Measurements from ENCODE around the gene B3GALT4.

The B3GALT4 gene

GRCh38 chr6:33315793-33316602 is 39.1 kb downstream of the B3GALT4 start:
- DNase-seq, result no peak

GRCh38 chr6:33316603-33317418 is 39.9 kb downstream of the B3GALT4 start:
- DNase-seq, result no peak

GRCh38 chr6:33317419-33317668 is 40.4 kb downstream of the B3GALT4 start:
- DNase-seq, result no peak

GRCh38 chr6:33317669-33318425 is 40.9 kb downstream of the B3GALT4 start, which contains the start of gene ZBTB22:
Gene ZBTB22, minus strand, starts transcription at chr6:33317744. Its CDS starts 828 bp downstream, at chr6:33316916.
- peak; percentile 93 for DNase-seq

GRCh38 chr6:33318426-33319073 is 41.6 kb downstream of the B3GALT4 start:
- DNase-seq, result no peak

- no peak for DNase-seq
Observed at GRCh38 chr6:33319939-33320314, 43.0 kb downstream of the B3GALT4 start.

- DNase-seq, result no peak
Observed at GRCh38 chr6:33320315-33321181, 43.6 kb downstream of the B3GALT4 start.

- DNase-seq, result no peak
Observed at GRCh38 chr6:33321227-33321626, 44.3 kb downstream of the B3GALT4 start.

- DNase-seq, result peak; percentile 28
Observed at GRCh38 chr6:33323623-33323948, 46.7 kb downstream of the B3GALT4 start.

GRCh38 chr6:33324125-33324524 is 47.2 kb downstream of the B3GALT4 start:
- DNase-seq, result no peak
